ENCODE results near the gene ICA1.

The ICA1 gene

DNA sequence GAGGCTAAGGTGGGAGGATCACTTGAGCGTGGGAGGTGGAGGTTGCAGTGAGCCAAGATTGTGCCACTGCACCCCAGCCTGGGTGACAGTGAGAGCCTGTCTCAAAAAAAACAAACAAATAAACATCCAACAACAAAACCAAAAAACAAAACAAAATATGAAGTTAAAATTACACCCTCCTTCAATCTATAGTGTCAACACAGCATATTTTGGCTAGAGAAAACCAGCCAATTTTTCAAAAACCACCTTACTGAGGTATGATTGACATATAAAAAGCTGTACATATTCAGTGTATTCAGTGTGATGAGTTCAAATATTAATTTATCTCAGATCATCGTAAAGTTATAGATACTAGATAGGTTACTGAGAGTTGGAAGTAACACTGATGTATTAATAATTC is 102.4 kb downstream of the ICA1 start:
- CTCF ChIA-PET, result no interaction called here
- TF ChIP-seq ZNF214 (tag by site-specific recombination; IDR thresholded peaks at IDR 0.05; ENCODE audit: borderline replicate concordance), result no peak
- TF ChIP-seq ZXDB (tag by site-specific recombination; IDR thresholded peaks at IDR 0.05), result no peak
- TF ChIP-seq, protein P1, sequence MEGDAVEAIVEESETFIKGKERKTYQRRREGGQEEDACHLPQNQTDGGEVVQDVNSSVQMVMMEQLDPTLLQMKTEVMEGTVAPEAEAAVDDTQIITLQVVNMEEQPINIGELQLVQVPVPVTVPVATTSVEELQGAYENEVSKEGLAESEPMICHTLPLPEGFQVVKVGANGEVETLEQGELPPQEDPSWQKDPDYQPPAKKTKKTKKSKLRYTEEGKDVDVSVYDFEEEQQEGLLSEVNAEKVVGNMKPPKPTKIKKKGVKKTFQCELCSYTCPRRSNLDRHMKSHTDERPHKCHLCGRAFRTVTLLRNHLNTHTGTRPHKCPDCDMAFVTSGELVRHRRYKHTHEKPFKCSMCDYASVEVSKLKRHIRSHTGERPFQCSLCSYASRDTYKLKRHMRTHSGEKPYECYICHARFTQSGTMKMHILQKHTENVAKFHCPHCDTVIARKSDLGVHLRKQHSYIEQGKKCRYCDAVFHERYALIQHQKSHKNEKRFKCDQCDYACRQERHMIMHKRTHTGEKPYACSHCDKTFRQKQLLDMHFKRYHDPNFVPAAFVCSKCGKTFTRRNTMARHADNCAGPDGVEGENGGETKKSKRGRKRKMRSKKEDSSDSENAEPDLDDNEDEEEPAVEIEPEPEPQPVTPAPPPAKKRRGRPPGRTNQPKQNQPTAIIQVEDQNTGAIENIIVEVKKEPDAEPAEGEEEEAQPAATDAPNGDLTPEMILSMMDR (tag by site-specific recombination; IDR thresholded peaks at IDR 0.05), result no peak
- TF ChIP-seq ZNF416 (tag by site-specific recombination; IDR thresholded peaks at IDR 0.05), result no peak
- TF ChIP-seq ZNF16 (tag by site-specific recombination; IDR thresholded peaks at IDR 0.05; ENCODE audit: low read depth), result no peak
- TF ChIP-seq ZFP41 (tag by site-specific recombination; IDR thresholded peaks at IDR 0.05; ENCODE audit: borderline replicate concordance), result no peak
- no peak for TF ChIP-seq ZNF2 (tag by site-specific recombination; IDR thresholded peaks at IDR 0.05)
- TF ChIP-seq ZNF24 (tag by site-specific recombination; IDR thresholded peaks at IDR 0.05), result no peak
- Histone ChIP-seq H3K36me3 (ENCODE audit: control insufficient read depth in 2 of 2, insufficient read depth in 1 of 2, low read length in 2 of 2) (no peaks in the 10 kb centered on the region), H3K27ac (ENCODE audit: extremely low read depth, low read depth, low read length) (no peak overlapping the region), H3K4me1 (ENCODE audit: control insufficient read depth, insufficient read depth, low read length) (no peaks in the 10 kb centered on the region), H3K4me3 (ENCODE audit: low read depth, low read length) (no peak overlapping the region), H3K9me3 (ENCODE audit: control insufficient read depth, insufficient read depth, low read depth, low read length) (no peaks in the 10 kb centered on the region)
- POLR2A ChIA-PET, result no interaction called here

- TF ChIP-seq ZNF510 (tag by site-specific recombination; IDR thresholded peaks at IDR 0.05; ENCODE audit: insufficient replicate concordance) (no peak), PRDM10 (tag by site-specific recombination; IDR thresholded peaks at IDR 0.05) (no peak), ZNF621 (tag by site-specific recombination; IDR thresholded peaks at IDR 0.05) (no peak), ZNF350 (tag by site-specific recombination; IDR thresholded peaks at IDR 0.05) (no peak), ZBTB17 (tag by site-specific recombination; IDR thresholded peaks at IDR 0.05) (no peak), ZNF341 (tag by site-specific recombination; IDR thresholded peaks at IDR 0.05; ENCODE audit: low read depth) (no peak), ZNF202 (tag by site-specific recombination; IDR thresholded peaks at IDR 0.05; ENCODE audit: borderline replicate concordance) (no peak), ZNF174 (tag by site-specific recombination; IDR thresholded peaks at IDR 0.05) (no peak), ZFP3 (tag by site-specific recombination; IDR thresholded peaks at IDR 0.05; ENCODE audit: low read depth) (no peak), ZNF529 (tag by site-specific recombination; IDR thresholded peaks at IDR 0.05; ENCODE audit: insufficient replicate concordance) (no peak), ZNF324 (tag by site-specific recombination; IDR thresholded peaks at IDR 0.05) (no peak), ZNF132 (tag by site-specific recombination; IDR thresholded peaks at IDR 0.05; ENCODE audit: borderline replicate concordance) (no peak), GLI4 (tag by site-specific recombination; IDR thresholded peaks at IDR 0.05) (no peak)
- ChIA-PET POLR2A (no interaction called here), CTCF (no interaction called here)
- Histone ChIP-seq H3K4me1 (ENCODE audit: control insufficient read depth, insufficient read depth, low read length) (no peaks in the 10 kb centered on the region), H3K9me3 (ENCODE audit: control insufficient read depth, insufficient read depth, low read depth, low read length) (no peaks in the 10 kb centered on the region), H3K4me3 (ENCODE audit: low read depth, low read length) (no peak overlapping the region), H3K36me3 (ENCODE audit: control insufficient read depth in 2 of 2, insufficient read depth in 1 of 2, low read length in 2 of 2) (no peaks in the 10 kb centered on the region), H3K27ac (ENCODE audit: extremely low read depth, low read depth, low read length) (no peak overlapping the region)
Observed at GRCh38 chr7:8157296-8157695, 104.7 kb downstream of the ICA1 start.

Measured in HEK293 (cell line).